ENCODE data around the gene MYO6. TPM values are rescaled to one million over a fixed set of nuclear protein-coding genes. Genes with fewer than 3 reads are reported as not detected.
A peak's percentile ranks its signal among the peaks of the same experiment; 100 is the strongest.

Gene MYO6
- total and polyA plus RNA-seq, 2 experiments from 2014 or later, result 10.9 to 24.2 TPM

DNA sequence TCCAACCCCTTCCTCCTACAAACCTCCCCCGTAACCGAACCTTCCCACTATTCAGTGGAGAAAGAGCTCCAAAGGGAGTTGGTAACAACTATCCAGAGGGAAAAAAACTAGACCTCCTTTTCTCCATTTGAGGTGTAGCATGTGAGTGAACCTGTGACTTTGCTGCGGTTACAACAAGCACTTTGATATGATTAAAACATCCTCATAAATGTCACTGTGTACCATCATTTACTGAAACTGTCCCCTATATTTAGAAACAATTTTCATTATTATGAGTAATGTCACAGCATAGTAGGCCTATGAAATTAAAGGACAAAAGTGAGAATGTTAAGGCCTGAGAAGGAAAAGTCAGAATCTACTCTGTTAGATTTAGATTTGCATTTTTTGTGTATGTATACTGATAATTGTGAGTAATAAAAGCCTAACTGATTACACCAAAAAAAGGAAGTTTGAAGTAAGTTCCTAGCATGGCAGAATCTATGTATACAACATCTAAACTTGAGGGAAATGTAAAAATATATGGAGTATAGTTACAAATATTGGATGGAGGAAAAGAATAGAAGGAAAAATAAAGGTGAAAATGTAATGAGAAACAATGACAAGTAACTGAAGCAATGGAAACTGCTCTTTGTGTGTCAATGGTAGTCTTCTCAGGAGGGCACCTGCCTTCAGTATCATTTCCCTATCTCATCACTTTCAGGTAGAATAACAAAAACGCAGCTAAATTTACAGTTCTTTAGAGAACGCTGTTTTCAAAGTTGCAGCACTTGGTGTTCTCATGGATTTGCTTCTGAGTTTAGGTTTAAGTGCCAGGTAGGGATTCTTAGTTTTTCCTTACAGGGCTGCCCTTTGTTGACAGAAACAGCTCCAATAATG, 177.5 kb downstream of the MYO6 start:
- WGBS, 2 experiments (ENCODE audit: low coverage in 1 of 2, low lambda C conversion rate in 2 of 2, missing lambda C conversion rate in 2 of 2), result 83 to 91% methylated on average over 5 of the region's 5 CpGs
- H3K9ac ChIP-seq, result no peak overlapping the region
- in situ Hi-C loops (cut with MboI), result loop anchor here (25.0 kb wide), 1 partner anchor 1536 kb away; the partner anchor contains the start of gene HTR1B
- H3K79me2 ChIP-seq (ENCODE audit: insufficient read depth), result no peaks in the 10 kb centered on the region
- no peak for DNase-seq
- no peak overlapping the region for H2AFZ ChIP-seq
- no peaks in the 10 kb centered on the region for H3K27me3 ChIP-seq (replicated peaks; ENCODE audit: insufficient read depth)
- H3K36me3 ChIP-seq (ENCODE audit: low read depth), result no peaks in the 10 kb centered on the region
- H3F3A ChIP-seq (ENCODE audit: insufficient read depth), result no peaks in the 10 kb centered on the region
- H3K4me2 ChIP-seq (ENCODE audit: unreplicated experiment), result no peak overlapping the region
- H3K4me1 ChIP-seq (ENCODE audit: insufficient read depth), result no peaks in the 10 kb centered on the region
- no peaks in the 10 kb centered on the region for H4K20me1 ChIP-seq (ENCODE audit: insufficient read depth)
- no peak for TF ChIP-seq EZH2phosphoT487 (IDR thresholded peaks at IDR 0.05; ENCODE audit: insufficient read depth, low read depth)
- TF ChIP-seq EZH2 (IDR thresholded peaks at IDR 0.05; ENCODE audit: insufficient read depth, poor library complexity, severe bottlenecking), result no peak
- H3K9me2 ChIP-seq (ENCODE audit: insufficient read depth), result no peaks in the 10 kb centered on the region
- H3K27ac ChIP-seq, result no peak overlapping the region
- H3K4me3 ChIP-seq, result no peak overlapping the region
- H3K9me3 ChIP-seq (ENCODE audit: low read depth), result no peaks in the 10 kb centered on the region

- Histone ChIP-seq H3F3A (ENCODE audit: insufficient read depth) (no peaks in the 10 kb centered on the region), H3K27ac (no peak overlapping the region), H3K4me1 (ENCODE audit: insufficient read depth) (no peaks in the 10 kb centered on the region), H2AFZ (no peak overlapping the region), H3K4me3 (no peak overlapping the region), H3K9me3 (ENCODE audit: low read depth) (no peaks in the 10 kb centered on the region), H3K9ac (no peak overlapping the region), H3K79me2 (ENCODE audit: insufficient read depth) (no peaks in the 10 kb centered on the region), H3K27me3 (replicated peaks; ENCODE audit: insufficient read depth) (no peaks in the 10 kb centered on the region), H4K20me1 (ENCODE audit: insufficient read depth) (no peaks in the 10 kb centered on the region), H3K9me2 (ENCODE audit: insufficient read depth) (no peaks in the 10 kb centered on the region), H3K36me3 (ENCODE audit: low read depth) (no peaks in the 10 kb centered on the region), H3K4me2 (ENCODE audit: unreplicated experiment) (no peak overlapping the region)
- TF ChIP-seq EZH2phosphoT487 (IDR thresholded peaks at IDR 0.05; ENCODE audit: insufficient read depth, low read depth), result no peak
- no peak for TF ChIP-seq EZH2 (IDR thresholded peaks at IDR 0.05; ENCODE audit: insufficient read depth, poor library complexity, severe bottlenecking)
- in situ Hi-C loops (cut with MboI), result loop anchor here (25.0 kb wide), 1 partner anchor 1531 kb away; the partner anchor contains the start of gene HTR1B
- DNase-seq, result peak; percentile 35
- 44 to 49% methylated on average over 11 of the region's 11 CpGs for WGBS, 2 experiments (ENCODE audit: low coverage in 1 of 2, low lambda C conversion rate in 2 of 2, missing lambda C conversion rate in 2 of 2)
These were observed 182.1 kb downstream of the MYO6 start for GRCh38 chr6:75931011-75931680.

DNA sequence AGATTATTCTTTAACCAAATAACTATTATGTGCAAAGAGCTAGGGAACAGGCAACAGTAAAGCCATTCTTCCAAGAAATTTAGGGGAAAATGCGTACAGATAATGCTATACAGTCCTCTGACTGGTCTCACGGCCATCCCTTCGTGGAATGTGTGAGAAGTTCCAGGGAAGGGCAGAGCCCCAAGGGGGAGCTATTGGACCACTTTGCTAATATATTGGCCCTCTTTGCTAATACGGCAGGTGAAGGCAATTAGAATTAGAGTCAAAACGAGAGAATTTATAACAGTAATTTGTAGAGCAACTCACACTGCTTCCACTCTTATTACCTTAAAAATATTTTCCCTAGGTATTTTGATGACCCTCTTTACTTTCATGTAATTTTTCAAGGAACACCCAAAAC, 183.0 kb downstream of the MYO6 start:
- no peak overlapping the region for H3K27ac ChIP-seq
- H4K20me1 ChIP-seq (ENCODE audit: insufficient read depth), result no peaks in the 10 kb centered on the region
- H3K4me2 ChIP-seq (ENCODE audit: unreplicated experiment), result no peak overlapping the region
- no peaks in the 10 kb centered on the region for H3K4me1 ChIP-seq (ENCODE audit: insufficient read depth)
- H2AFZ ChIP-seq, result no peak overlapping the region
- no peaks in the 10 kb centered on the region for H3K27me3 ChIP-seq (replicated peaks; ENCODE audit: insufficient read depth)
- DNase-seq, result peak; percentile 20
- no peaks in the 10 kb centered on the region for H3K9me3 ChIP-seq (ENCODE audit: low read depth)
- in situ Hi-C loops (cut with MboI), result loop anchor here (25.0 kb wide), 1 partner anchor 1530 kb away; the partner anchor contains the start of gene HTR1B
- H3K9me2 ChIP-seq (ENCODE audit: insufficient read depth), result no peaks in the 10 kb centered on the region
- 85 to 91% methylated on average over 5 of the region's 5 CpGs for WGBS, 2 experiments (ENCODE audit: low coverage in 1 of 2, low lambda C conversion rate in 2 of 2, missing lambda C conversion rate in 2 of 2)
- H3K4me3 ChIP-seq, result no peak overlapping the region
- H3F3A ChIP-seq (ENCODE audit: insufficient read depth), result no peaks in the 10 kb centered on the region
- no peaks in the 10 kb centered on the region for H3K36me3 ChIP-seq (ENCODE audit: low read depth)
- no peaks in the 10 kb centered on the region for H3K79me2 ChIP-seq (ENCODE audit: insufficient read depth)
- no peak overlapping the region for H3K9ac ChIP-seq
- TF ChIP-seq EZH2phosphoT487 (IDR thresholded peaks at IDR 0.05; ENCODE audit: insufficient read depth, low read depth) (no peak), EZH2 (IDR thresholded peaks at IDR 0.05; ENCODE audit: insufficient read depth, poor library complexity, severe bottlenecking) (no peak)

DNA sequence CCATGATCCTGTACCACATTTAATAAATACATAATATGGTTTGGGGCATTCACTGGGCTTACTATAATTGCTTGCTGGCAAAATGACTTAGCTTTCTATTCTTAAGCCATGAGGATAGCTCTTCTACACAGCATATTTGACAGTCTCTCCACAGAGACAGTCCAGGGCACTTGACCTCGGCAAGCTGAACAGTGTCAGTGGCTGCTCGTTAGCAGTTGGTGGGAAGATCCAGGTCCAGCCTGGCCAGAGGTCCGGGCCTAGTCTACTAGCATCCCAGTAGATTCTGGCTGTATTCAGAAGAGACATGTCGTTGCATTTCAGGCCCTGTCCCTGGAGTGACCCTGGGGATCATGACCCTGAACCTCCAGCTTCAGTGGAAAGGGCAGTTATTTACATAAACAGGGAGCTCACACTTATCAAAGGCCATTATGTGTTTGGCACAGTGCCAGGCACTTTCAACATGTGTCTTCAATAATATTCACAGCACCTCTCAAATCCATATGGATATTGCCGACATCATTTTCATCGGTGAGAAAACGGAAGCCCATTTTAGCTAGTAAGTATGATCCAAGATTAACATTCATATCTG, 184.4 kb downstream of the MYO6 start:
- Histone ChIP-seq H3K9me2 (ENCODE audit: insufficient read depth) (no peaks in the 10 kb centered on the region), H2AFZ (no peak overlapping the region), H3K9ac (no peak overlapping the region), H3F3A (ENCODE audit: insufficient read depth) (no peaks in the 10 kb centered on the region), H3K27ac (no peak overlapping the region), H3K27me3 (replicated peaks; ENCODE audit: insufficient read depth) (no peaks in the 10 kb centered on the region), H3K4me2 (ENCODE audit: unreplicated experiment) (no peak overlapping the region), H3K9me3 (ENCODE audit: low read depth) (no peaks in the 10 kb centered on the region), H3K36me3 (ENCODE audit: low read depth) (no peaks in the 10 kb centered on the region), H4K20me1 (ENCODE audit: insufficient read depth) (no peaks in the 10 kb centered on the region), H3K79me2 (ENCODE audit: insufficient read depth) (no peaks in the 10 kb centered on the region), H3K4me3 (no peak overlapping the region), H3K4me1 (ENCODE audit: insufficient read depth) (no peaks in the 10 kb centered on the region)
- in situ Hi-C loops (cut with MboI), result loop anchor here (25.0 kb wide), 1 partner anchor 1529 kb away; the partner anchor contains the start of gene HTR1B
- no peak for DNase-seq
- WGBS, 2 experiments (ENCODE audit: low coverage in 1 of 2, low lambda C conversion rate in 2 of 2, missing lambda C conversion rate in 2 of 2), result 66 to 73% methylated on average over 7 of the region's 7 CpGs
- no peak for TF ChIP-seq EZH2phosphoT487 (IDR thresholded peaks at IDR 0.05; ENCODE audit: insufficient read depth, low read depth)
- no peak for TF ChIP-seq EZH2 (IDR thresholded peaks at IDR 0.05; ENCODE audit: insufficient read depth, poor library complexity, severe bottlenecking)
